Fibroblast of villous mesenchyme (primary cell): ENCODE data around the gene MRPL19. TPM values are rescaled to one million over a fixed set of nuclear protein-coding genes. Genes with fewer than 3 reads are reported as not detected.

Source experiments
- DNase-seq: peaks from one replicate; pipeline ENCODE4 v3.0.0-alpha.2; 2010; ENCODE audit warnings: low read depth
- H3K4me3 ChIP-seq: 2 replicates; pipeline ENCODE4 v1.5.1; 2011; ENCODE audit warnings: low read depth, mild to moderate bottlenecking, low read length
- CTCF ChIP-seq: IDR thresholded peaks from 2 replicates; pipeline ENCODE4 v1.5.1; 2012; ENCODE audit warnings: low read depth, mild to moderate bottlenecking, low read length; ENCODE audit not compliant: insufficient read depth
- total RNA-seq: library from RNA; depleted of rRNA; stranded (reverse); fragments of >200 nt; gene quantifications from 2 replicates; pipeline ENCODE4 v1.2.3, GENCODE V29; 2012

Gene MRPL19
- total RNA-seq, 1 donor: 45.3 TPM

- DNase-seq: peak; percentile 34
- H3K4me3 ChIP-seq: peak overlapping the region; percentile 25
- peak; percentile 96 for TF ChIP-seq CTCF
These were observed 37.8 kb upstream of the MRPL19 start for GRCh38 chr2:75608684-75609333.

- TF ChIP-seq CTCF: no peak
- no peak for DNase-seq
- H3K4me3 ChIP-seq: no peak overlapping the region
These were observed 37.3 kb upstream of the MRPL19 start for GRCh38 chr2:75609334-75609689.

GRCh38 chr2:75609937-75610508 lies 36.6 kb upstream of the MRPL19 start:
- no peak overlapping the region for H3K4me3 ChIP-seq
- DNase-seq: no peak
- TF ChIP-seq CTCF: no peak

- no peak for TF ChIP-seq CTCF
- DNase-seq: no peak
- no peak overlapping the region for H3K4me3 ChIP-seq
These were observed 35.9 kb upstream of the MRPL19 start for GRCh38 chr2:75610671-75611070.

- H3K4me3 ChIP-seq: no peak overlapping the region
- TF ChIP-seq CTCF: no peak
- no peak for DNase-seq
These were observed 34.3 kb upstream of the MRPL19 start for GRCh38 chr2:75612108-75612861.

GRCh38 chr2:75612862-75613243 lies 33.7 kb upstream of the MRPL19 start:
- no peak for TF ChIP-seq CTCF
- no peak for DNase-seq
- no peak overlapping the region for H3K4me3 ChIP-seq
